ENCODE measurements around the gene GCNT4.
A peak's percentile ranks its signal among the peaks of the same experiment; 100 is the strongest.

GRCh38 chr5:75054134-75054930, 2.0 kb upstream of the GCNT4 start:
- TF ChIP-seq, protein P1, sequence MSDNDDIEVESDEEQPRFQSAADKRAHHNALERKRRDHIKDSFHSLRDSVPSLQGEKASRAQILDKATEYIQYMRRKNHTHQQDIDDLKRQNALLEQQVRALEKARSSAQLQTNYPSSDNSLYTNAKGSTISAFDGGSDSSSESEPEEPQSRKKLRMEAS (IDR thresholded peaks at IDR 0.05): no peak
- TF ChIP-seq, protein P2, sequence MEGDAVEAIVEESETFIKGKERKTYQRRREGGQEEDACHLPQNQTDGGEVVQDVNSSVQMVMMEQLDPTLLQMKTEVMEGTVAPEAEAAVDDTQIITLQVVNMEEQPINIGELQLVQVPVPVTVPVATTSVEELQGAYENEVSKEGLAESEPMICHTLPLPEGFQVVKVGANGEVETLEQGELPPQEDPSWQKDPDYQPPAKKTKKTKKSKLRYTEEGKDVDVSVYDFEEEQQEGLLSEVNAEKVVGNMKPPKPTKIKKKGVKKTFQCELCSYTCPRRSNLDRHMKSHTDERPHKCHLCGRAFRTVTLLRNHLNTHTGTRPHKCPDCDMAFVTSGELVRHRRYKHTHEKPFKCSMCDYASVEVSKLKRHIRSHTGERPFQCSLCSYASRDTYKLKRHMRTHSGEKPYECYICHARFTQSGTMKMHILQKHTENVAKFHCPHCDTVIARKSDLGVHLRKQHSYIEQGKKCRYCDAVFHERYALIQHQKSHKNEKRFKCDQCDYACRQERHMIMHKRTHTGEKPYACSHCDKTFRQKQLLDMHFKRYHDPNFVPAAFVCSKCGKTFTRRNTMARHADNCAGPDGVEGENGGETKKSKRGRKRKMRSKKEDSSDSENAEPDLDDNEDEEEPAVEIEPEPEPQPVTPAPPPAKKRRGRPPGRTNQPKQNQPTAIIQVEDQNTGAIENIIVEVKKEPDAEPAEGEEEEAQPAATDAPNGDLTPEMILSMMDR (IDR thresholded peaks at IDR 0.05; ENCODE audit: control extremely low read depth in 1 of 3, insufficient read depth in 1 of 3, low read depth in 1 of 3, low read length in 3 of 3): no peak
- TF ChIP-seq EP300 (IDR thresholded peaks at IDR 0.05; ENCODE audit: borderline replicate concordance in 1 of 2, low read depth in 2 of 2, low read length in 2 of 2) (no peak), POLR2AphosphoS5 (IDR thresholded peaks at IDR 0.05; ENCODE audit: low read depth, low read length) (peak; percentile 78), ZNF274 (IDR thresholded peaks at IDR 0.05; ENCODE audit: borderline replicate concordance, extremely low read depth, low read length) (no peak)
